Transverse colon (tissue), 4 donors: Measurements from ENCODE around the gene LTBP2. TPM values are rescaled to one million over a fixed set of nuclear protein-coding genes. Genes with fewer than 3 reads are reported as not detected.
"Not testable (repeated sequence)": the region's sequence is repeated elsewhere in the genome, so short reads cannot be mapped to it uniquely, and the experiment has no call there.

ENCODE experiments used
- DNase-seq: peaks from one replicate; pipeline ENCODE4 v3.0.0-alpha.2; 2019
- H3K27ac ChIP-seq, 4 donors: fragments of 200-600 bp; sonication (generic); 2 replicates each; pipeline ENCODE4 v1.5.1; 2016 to 2018; ENCODE audit warnings: inconsistent platforms in 4 of 4
- H3K27me3 ChIP-seq: fragments of 200-600 bp; sonication (generic); 2 replicates; pipeline ENCODE4 v1.5.1; 2017; ENCODE audit warnings: inconsistent platforms
- H3K36me3 ChIP-seq, 4 donors: fragments of 200-600 bp; sonication (generic); 2 replicates each; pipeline ENCODE4 v1.5.1; 2017 to 2019; ENCODE audit warnings: inconsistent platforms in 4 of 4
- H3K4me1 ChIP-seq, 4 donors: fragments of 200-600 bp; sonication (generic); 2 replicates each; pipeline ENCODE4 v1.5.1; 2017 to 2020; ENCODE audit warnings: inconsistent platforms in 4 of 4
- H3K4me3 ChIP-seq, 4 donors: fragments of 200-600 bp; sonication (generic); 1 replicate in 1 of 4; 2 replicates in 3 of 4; pipeline versions ENCODE4 v1.5.1 to v1.6.1; 2017 to 2019; ENCODE audit warnings: inconsistent platforms in 4 of 4
- H3K9me3 ChIP-seq, 2 donors: fragments of 200-600 bp; sonication (generic); 2 replicates each; pipeline ENCODE4 v1.5.1; 2017 to 2019; ENCODE audit warnings: inconsistent platforms in 2 of 2
- CTCF ChIP-seq, 5 experiments: fragments of 200-600 bp in 3 of 5; fragments of 450-650 bp in 2 of 5; sonication (generic) in 3 of 5; IDR thresholded peaks; 1 replicate in 2 of 5; 2 replicates in 3 of 5; pipeline ENCODE4 v1.5.1; 2016 to 2017; ENCODE audit warnings: antibody characterized with exemption in 5 of 5, inconsistent platforms in 3 of 5, mild to moderate bottlenecking in 2 of 5, moderate library complexity in 1 of 5
- EP300 ChIP-seq: sonication (generic); formaldehyde crosslinking; IDR thresholded peaks from one replicate; pipeline ENCODE4 v1.6.1; 2017; ENCODE audit warnings: antibody characterized with exemption, low read depth
- POLR2A ChIP-seq: fragments of 450-650 bp; IDR thresholded peaks from one replicate; pipeline ENCODE4 v1.6.1; 2016; ENCODE audit warnings: antibody characterized with exemption, mild to moderate bottlenecking, moderate library complexity
- POLR2AphosphoS5 ChIP-seq, 3 donors: sonication (generic); formaldehyde crosslinking; IDR thresholded peaks; one replicate each; pipeline ENCODE4 v1.6.1; 2016; ENCODE audit warnings: antibody characterized with exemption in 3 of 3
- WGBS, 2 donors: methylation state at CpG; one replicate each; pipeline ENCODE4 v1.1.5; 2018; ENCODE audit warnings: low coverage in 1 of 2; 5-methylcytosine and 5-hydroxymethylcytosine counted together
- in situ Hi-C, 4 donors: fragments of 200-750 bp; cut with MboI; loops; one replicate each; pipeline versions ENCODE4 v1.15.0 to v1.15.1; 2017; ENCODE audit warnings: low sequenced_read_pairs in 3 of 4, low pct_ligation_motif_present in 1 of 4, low pct_unique_long_range_greater_than_20kb in 1 of 4
- intact Hi-C: fragments of 100-400 bp; cut with DNase I; formaldehyde crosslinking; loops from one replicate; pipeline ENCODE4 v1.15.1; 2023; ENCODE audit warnings: low total_unique reads
- total RNA-seq, 4 donors: library from RNA; depleted of rRNA; stranded (reverse); fragments of >200 nt; gene quantifications; one replicate each; pipeline ENCODE4 v1.1.0, GENCODE V29; 2016

Gene LTBP2
- total RNA-seq, 4 donors from 2014 or later, result 9.7 to 15.3 (median 11.9) TPM

DNA sequence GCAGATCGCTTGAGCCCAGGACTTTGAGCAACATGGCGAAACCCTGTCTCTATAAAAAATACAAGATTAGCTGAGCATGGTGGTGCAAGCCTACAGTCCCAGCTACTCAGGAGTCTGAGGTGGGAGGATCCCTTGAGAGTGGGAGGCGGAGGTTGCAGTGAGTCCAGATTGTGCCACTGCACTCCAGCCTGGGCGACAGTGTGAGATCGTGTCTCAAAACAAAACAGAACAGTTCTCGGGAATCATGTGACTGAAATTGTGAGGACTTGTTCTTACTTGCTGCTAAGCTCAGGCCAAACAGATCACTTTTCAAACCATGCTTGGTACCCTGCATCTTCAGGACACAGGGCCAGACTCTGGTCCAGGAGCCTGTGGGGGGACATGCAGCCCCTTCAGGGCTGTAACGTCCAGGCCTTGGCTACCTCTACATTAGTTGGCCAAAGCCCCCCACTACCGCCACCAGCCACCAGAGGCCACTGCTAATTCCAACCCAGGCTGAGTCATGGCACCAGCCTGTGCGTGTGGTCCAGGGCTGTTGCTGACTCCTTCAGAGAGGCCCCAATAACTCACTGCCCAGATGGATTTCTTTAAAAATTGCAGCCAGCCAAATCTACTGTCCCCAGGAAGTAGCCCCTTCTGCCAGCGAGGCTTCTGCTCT lies 152.6 kb downstream of the LTBP2 start:
- peak in 3 of 5 experiments; percentile 25 to 34 (median 29) for TF ChIP-seq CTCF (IDR thresholded peaks at IDR 0.05)
- TF ChIP-seq POLR2AphosphoS5 (IDR thresholded peaks at IDR 0.05), result no peak
- H3K4me3 ChIP-seq, result no peak overlapping the region
- no peaks in the 10 kb centered on the region for H3K36me3 ChIP-seq
- 78 to 95% methylated on average over 4 to 10 of the region's 10 CpGs for WGBS, 2 donors
- no peak overlapping the region for H3K27ac ChIP-seq
- H3K9me3 ChIP-seq, result peaks cover 0 to 1% of the 10 kb centered on the region in 2 donors
- in situ Hi-C loops, result no loop called here
- H3K27me3 ChIP-seq, result no peaks in the 10 kb centered on the region
- DNase-seq, result no peak
- intact Hi-C loops, result no loop called here
- no peaks in the 10 kb centered on the region for H3K4me1 ChIP-seq

DNA sequence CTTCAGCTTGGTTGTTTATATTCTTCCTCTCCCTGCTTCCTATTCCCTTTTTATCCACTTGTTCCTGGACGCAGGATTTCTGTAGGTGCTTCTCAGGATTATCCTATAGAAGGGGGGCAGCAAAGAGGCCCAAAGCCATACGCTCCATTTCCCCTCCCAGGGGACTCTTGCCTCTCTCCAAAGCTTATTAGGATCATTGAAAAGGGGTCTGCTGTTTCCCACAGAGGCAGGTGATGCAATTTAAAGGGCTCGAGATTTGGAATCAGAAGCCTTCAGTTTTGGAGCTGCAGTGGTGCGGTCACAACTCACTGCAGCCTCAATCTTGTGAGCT lies 154.5 kb downstream of the LTBP2 start:
- in situ Hi-C loops, result no loop called here

GRCh38 chr14:74456684-74457564 lies 155.1 kb downstream of the LTBP2 start:
- H3K4me3 ChIP-seq, result no peak overlapping the region
- no peaks in the 10 kb centered on the region for H3K4me1 ChIP-seq
- no peaks in the 10 kb centered on the region for H3K36me3 ChIP-seq
- in situ Hi-C loops, result no loop called here
- TF ChIP-seq CTCF (IDR thresholded peaks at IDR 0.05) (no peak), POLR2AphosphoS5 (IDR thresholded peaks at IDR 0.05) (no peak), POLR2A (no peak), EP300 (no peak)
- intact Hi-C loops, result no loop called here
- H3K27ac ChIP-seq, result no peak overlapping the region
- peaks cover 3 to 8% of the 10 kb centered on the region in 2 donors for H3K9me3 ChIP-seq
- no peaks in the 10 kb centered on the region for H3K27me3 ChIP-seq
- no peak for DNase-seq
- 72 to 79% methylated on average over 7 to 17 of the region's 17 CpGs for WGBS, 2 donors

More for the DNA sequence above, 154.5 kb downstream of the LTBP2 start:
- Histone ChIP-seq H3K9me3 (peaks cover 3 to 8% of the 10 kb centered on the region in 2 donors), H3K36me3 (no peaks in the 10 kb centered on the region), H3K4me1 (no peaks in the 10 kb centered on the region), H3K27ac (no peak overlapping the region), H3K27me3 (no peaks in the 10 kb centered on the region), H3K4me3 (no peak overlapping the region)
- TF ChIP-seq POLR2AphosphoS5 (IDR thresholded peaks at IDR 0.05) (no peak), CTCF (IDR thresholded peaks at IDR 0.05) (no peak), EP300 (no peak), POLR2A (no peak)
- 78% methylated on average over 4 of the region's 4 CpGs; no CpG with 5 or more reads in 1 of the 2 donors for WGBS, 2 donors
- intact Hi-C loops, result no loop called here
- DNase-seq, result no peak

GRCh38 chr14:74454397-74454796 lies 157.6 kb downstream of the LTBP2 start:
- 50% methylated on average over 5 of the region's 5 CpGs; no CpG with 5 or more reads in 1 of the 2 donors for WGBS, 2 donors
- in situ Hi-C loops, result not testable (repeated sequence)

More at GRCh38 chr14:74454397-74454796, 157.6 kb downstream of the LTBP2 start:
- DNase-seq, intact Hi-C loops, H3K27ac ChIP-seq, H3K27me3 ChIP-seq, H3K9me3 ChIP-seq, H3K36me3 ChIP-seq, H3K4me1 ChIP-seq, H3K4me3 ChIP-seq: not testable (repeated sequence)

Other genes starting within 250 kb of the LTBP2 start
- under 1 TPM in 1 of 4 donors, not detected in 3; 0.32 TPM for gene SYNDIG1L, start 186.0 kb downstream of the LTBP2 start, total RNA-seq
- gene NPC2, start 118.9 kb downstream of the LTBP2 start, total RNA-seq, result 100 to 1,000 TPM in 3 of 4 donors, 10 to 100 TPM in 1; 88.3 to 393 (median 147) TPM
- gene ISCA2, start 118.5 kb downstream of the LTBP2 start, total RNA-seq, result 10 to 100 TPM in 3 of 4 donors, 1 to 10 TPM in 1; 4.1 to 32.4 (median 20.6) TPM
- gene AREL1, start 100.8 kb upstream of the LTBP2 start, total RNA-seq, result 10 to 100 TPM; 22.4 to 57.1 (median 41.1) TPM
- 10 to 100 TPM in 2 of 4 donors, 1 to 10 TPM in 1, under 1 TPM in 1; 0.37 to 25.5 (median 15.6) TPM for gene FCF1, start 100.9 kb upstream of the LTBP2 start, total RNA-seq
- gene YLPM1, start 151.1 kb upstream of the LTBP2 start, total RNA-seq, result 10 to 100 TPM; 26.1 to 62.4 (median 35.0) TPM